ENCODE results near the gene DDX5. TPM values are rescaled to one million over a fixed set of nuclear protein-coding genes. Genes with fewer than 3 reads are reported as not detected.

DDX5 gene
- total RNA-seq, 4 donors from 2014 or later = 471 to 820 (median 648) TPM

DNA sequence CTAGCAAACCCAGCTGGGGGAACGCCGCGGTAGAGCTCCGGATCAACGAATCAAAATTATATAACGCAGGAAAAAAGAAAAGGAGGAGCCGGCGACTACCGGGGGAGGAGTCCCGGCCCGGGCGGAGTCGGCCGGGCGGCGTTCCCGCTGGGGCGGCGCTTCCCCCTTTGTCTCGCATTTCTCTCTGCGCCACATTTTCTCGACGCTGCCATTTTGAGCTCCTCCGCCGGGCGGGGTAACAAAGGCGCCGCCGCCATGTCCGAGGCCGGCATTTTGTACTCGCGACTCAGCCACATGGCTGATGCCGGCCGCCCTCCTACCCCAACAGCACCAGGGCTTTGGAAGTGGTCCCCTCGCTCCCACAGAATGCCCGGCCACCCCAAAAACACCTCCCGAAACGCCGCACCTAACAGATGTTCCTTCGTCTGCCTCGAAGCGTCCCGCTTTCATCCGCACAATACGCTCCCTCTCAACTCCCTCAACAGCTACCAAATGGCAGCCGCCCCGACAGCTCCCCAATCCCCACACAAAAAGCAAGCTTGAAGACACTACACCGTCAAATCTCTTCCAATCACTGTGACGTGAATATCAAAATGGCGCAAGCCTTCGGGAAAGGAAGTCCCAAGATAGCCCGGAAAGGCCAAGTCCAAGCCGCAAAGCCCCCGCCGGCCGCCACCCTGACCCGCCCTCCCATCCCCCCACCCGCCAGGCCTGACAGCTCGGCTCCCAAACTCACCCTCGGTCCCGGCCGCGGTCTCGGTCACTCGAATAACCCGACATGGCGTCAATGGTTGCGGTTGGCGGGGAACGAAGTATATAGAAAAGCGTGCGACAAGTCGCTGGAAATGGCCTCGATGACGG lies 519 bp downstream of the DDX5 start:
- no peaks in the 10 kb centered on the region for H3K27me3 ChIP-seq
- H3K27ac ChIP-seq = peak overlapping the region; percentile 96 to 100 (median 100)
- H3K4me1 ChIP-seq = peaks cover 0 to 71% (median 45%) of the 10 kb centered on the region in 4 donors
- TF ChIP-seq EP300 (IDR thresholded peaks at IDR 0.05) (peak; percentile 68 to 97), POLR2A (IDR thresholded peaks at IDR 0.05) (peak; percentile 47 to 77)
- TF ChIP-seq, protein P1, sequence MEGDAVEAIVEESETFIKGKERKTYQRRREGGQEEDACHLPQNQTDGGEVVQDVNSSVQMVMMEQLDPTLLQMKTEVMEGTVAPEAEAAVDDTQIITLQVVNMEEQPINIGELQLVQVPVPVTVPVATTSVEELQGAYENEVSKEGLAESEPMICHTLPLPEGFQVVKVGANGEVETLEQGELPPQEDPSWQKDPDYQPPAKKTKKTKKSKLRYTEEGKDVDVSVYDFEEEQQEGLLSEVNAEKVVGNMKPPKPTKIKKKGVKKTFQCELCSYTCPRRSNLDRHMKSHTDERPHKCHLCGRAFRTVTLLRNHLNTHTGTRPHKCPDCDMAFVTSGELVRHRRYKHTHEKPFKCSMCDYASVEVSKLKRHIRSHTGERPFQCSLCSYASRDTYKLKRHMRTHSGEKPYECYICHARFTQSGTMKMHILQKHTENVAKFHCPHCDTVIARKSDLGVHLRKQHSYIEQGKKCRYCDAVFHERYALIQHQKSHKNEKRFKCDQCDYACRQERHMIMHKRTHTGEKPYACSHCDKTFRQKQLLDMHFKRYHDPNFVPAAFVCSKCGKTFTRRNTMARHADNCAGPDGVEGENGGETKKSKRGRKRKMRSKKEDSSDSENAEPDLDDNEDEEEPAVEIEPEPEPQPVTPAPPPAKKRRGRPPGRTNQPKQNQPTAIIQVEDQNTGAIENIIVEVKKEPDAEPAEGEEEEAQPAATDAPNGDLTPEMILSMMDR (IDR thresholded peaks at IDR 0.05) = peak in 1 of 5 experiments; percentile 57
- H3K4me3 ChIP-seq = peak overlapping the region; percentile 82 to 99 (median 86)
- no peaks in the 10 kb centered on the region for H3K9me3 ChIP-seq
- 0% methylated on average over 63 to 76 of the region's 76 CpGs for WGBS, 2 donors
- H3K36me3 ChIP-seq = peaks cover 15 to 55% (median 41%) of the 10 kb centered on the region in 3 donors
- DNase-seq (ENCODE audit: low spot score in 2 of 2) = peak; percentile 86 to 87

DNA sequence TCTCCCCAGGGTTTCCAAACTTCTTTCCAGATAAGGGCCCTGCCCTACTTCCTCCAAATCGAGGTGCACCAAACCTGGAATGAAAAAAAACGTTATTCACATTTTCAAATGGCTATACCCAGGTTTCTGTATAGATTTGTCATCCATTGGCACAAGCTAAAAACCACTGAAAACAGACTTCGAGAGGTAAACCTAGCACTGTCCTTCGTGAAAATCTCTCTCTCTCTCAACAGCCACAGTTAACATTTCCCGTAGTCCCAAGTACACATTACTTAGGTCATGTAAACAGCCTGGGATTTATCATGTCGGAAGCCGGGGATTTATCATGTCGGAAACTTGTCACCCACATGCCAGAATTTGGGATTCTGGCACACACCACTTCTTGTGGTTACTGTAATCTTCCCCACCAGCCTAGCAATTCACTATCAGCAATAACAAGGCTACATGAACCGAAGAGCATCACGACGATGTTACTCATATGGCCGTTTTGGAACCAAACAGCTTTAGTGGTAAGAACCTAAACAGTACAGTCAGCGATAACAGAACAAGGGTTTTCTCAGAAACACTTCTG lies 1.2 kb downstream of the DDX5 start:
- Histone ChIP-seq H3K27me3 (no peaks in the 10 kb centered on the region), H3K4me1 (peaks cover 0 to 73% (median 46%) of the 10 kb centered on the region in 4 donors), H3K9me3 (no peaks in the 10 kb centered on the region), H3K27ac (peak overlapping the region; percentile 96 to 100 (median 100)), H3K36me3 (peaks cover 15 to 55% (median 43%) of the 10 kb centered on the region in 3 donors), H3K4me3 (peak overlapping the region; percentile 82 to 99 (median 86))
- 0 to 1% methylated on average over 13 of the region's 13 CpGs for WGBS, 2 donors
- TF ChIP-seq, protein P1 (IDR thresholded peaks at IDR 0.05) = no peak
- no peak for TF ChIP-seq EP300 (IDR thresholded peaks at IDR 0.05)
- TF ChIP-seq POLR2A (IDR thresholded peaks at IDR 0.05) = no peak
- no peak for DNase-seq (ENCODE audit: low spot score in 2 of 2)

DNA sequence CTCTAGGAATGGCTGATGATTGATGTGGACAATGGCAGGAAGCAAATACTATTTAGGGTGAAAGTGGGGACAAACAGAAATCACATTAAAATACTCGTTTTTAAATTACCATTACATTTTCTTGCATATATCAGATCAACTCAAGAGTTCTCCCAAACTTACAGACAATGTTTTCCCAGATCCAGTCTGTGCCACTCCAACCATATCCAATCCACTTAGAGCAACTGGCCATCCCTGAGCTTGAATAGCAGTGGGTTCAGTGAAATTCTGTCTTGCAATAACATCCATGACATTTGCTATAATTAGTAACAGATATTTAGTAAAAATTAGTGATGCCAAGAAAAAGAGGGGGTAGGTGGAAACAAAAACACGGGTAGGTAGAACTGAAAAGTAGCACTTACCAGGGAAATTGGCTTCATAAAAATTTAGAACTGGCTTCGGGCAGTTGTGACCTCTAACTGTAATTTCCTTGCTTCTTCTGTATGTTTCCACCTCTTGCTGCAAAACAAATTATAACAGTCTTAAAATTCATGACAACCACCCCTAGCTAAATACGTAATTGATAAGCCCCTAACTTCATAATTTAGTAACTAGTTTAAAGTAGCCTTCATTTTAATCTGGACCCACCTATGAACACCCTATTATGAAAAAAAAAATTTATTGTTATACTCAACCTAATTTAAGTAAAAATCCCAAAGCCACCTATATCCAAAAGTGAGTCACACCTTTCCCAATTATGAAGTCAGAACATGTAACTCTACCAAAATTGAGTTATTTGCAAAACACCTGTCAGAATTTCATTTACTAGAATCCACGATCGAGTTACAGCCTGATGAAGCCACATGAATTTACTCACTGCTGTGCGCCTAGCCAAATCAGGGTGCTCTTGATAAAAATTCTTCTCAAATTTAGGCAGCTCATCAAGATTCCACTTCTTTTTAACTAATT lies 2.0 kb downstream of the DDX5 start:
- no peaks in the 10 kb centered on the region for H3K27me3 ChIP-seq
- H3K27ac ChIP-seq = peak overlapping the region; percentile 96 to 100 (median 100)
- TF ChIP-seq EP300 (IDR thresholded peaks at IDR 0.05) (no peak), POLR2A (IDR thresholded peaks at IDR 0.05) (no peak)
- TF ChIP-seq, protein P1 (IDR thresholded peaks at IDR 0.05) = no peak
- no peaks in the 10 kb centered on the region for H3K9me3 ChIP-seq
- peaks cover 15 to 57% (median 49%) of the 10 kb centered on the region in 3 donors for H3K36me3 ChIP-seq
- no peak for DNase-seq (ENCODE audit: low spot score in 2 of 2)
- H3K4me1 ChIP-seq = peaks cover 0 to 71% (median 41%) of the 10 kb centered on the region in 4 donors
- H3K4me3 ChIP-seq = peak overlapping the region; percentile 82 to 99 (median 86)
- WGBS, 2 donors = 21 to 23% methylated on average over 7 of the region's 7 CpGs

DNA sequence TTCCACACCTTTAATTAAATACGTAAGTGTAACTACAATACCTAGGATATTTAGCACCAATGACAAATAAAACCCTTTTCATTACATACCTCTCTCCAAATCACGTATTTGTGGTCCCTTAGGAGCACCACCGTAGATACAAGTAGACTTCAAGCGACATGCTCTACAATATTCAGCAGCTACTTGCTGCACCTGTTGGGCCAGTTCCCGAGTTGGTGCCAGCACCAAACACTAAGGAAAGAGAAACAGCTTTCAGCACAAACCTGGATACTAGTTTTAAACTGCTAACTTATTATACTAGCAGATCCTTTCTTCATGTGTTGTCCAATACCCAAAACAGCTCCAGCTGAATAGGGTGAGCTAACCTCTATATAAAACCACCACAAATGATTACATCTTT lies 2.7 kb downstream of the DDX5 start:
- Histone ChIP-seq H3K36me3 (peaks cover 15 to 62% (median 49%) of the 10 kb centered on the region in 3 donors), H3K9me3 (no peaks in the 10 kb centered on the region), H3K27me3 (no peaks in the 10 kb centered on the region), H3K27ac (peak overlapping the region in 3 of 4 donors; percentile 13 to 100 (median 96)), H3K4me1 (peaks cover 0 to 71% (median 34%) of the 10 kb centered on the region in 4 donors), H3K4me3 (peak overlapping the region in 1 of 4 donors; percentile 99)
- WGBS, 2 donors = 73 to 77% methylated on average over 5 of the region's 5 CpGs
- TF ChIP-seq EP300 (IDR thresholded peaks at IDR 0.05) (no peak), POLR2A (IDR thresholded peaks at IDR 0.05) (no peak)
- TF ChIP-seq, protein P1 (IDR thresholded peaks at IDR 0.05) = no peak
- DNase-seq (ENCODE audit: low spot score in 2 of 2) = no peak

Data from tibial nerve (tissue), 4 donors.